ENCODE data around the gene CAMTA1. TPM values are rescaled to one million over a fixed set of nuclear protein-coding genes. Genes with fewer than 3 reads are reported as not detected.

The CAMTA1 gene
- polyA plus RNA-seq, 1 donor from 2014 or later, result 162 TPM

GRCh38 chr1:7584643-7585042, 799.4 kb downstream of the CAMTA1 start:
- no peaks in the 10 kb centered on the region for H3K9me2 ChIP-seq (ENCODE audit: insufficient read depth, low read length)
- TF ChIP-seq EZH2 (IDR thresholded peaks at IDR 0.05; ENCODE audit: borderline replicate concordance, insufficient read depth, low read length, poor library complexity, severe bottlenecking), result no peak
- TF ChIP-seq REST (IDR thresholded peaks at IDR 0.05; ENCODE audit: borderline replicate concordance), result no peak
- no peak for TF ChIP-seq RAD21 (conservative IDR thresholded peaks at IDR 0.05)
- no peak for TF ChIP-seq EP300 (conservative IDR thresholded peaks at IDR 0.05; ENCODE audit: poor library complexity, severe bottlenecking)
- TF ChIP-seq SMC3 (conservative IDR thresholded peaks at IDR 0.05; ENCODE audit: poor library complexity), result no peak
- TF ChIP-seq CTCF (IDR thresholded peaks at IDR 0.05; ENCODE audit: poor library complexity, severe bottlenecking), result no peak
- no peak for TF ChIP-seq MXI1 (conservative IDR thresholded peaks at IDR 0.05; ENCODE audit: poor library complexity, severe bottlenecking)
- TF ChIP-seq TAF1 (IDR thresholded peaks at IDR 0.05; ENCODE audit: low read depth), result no peak
- TF ChIP-seq POLR2AphosphoS5 (IDR thresholded peaks at IDR 0.05), result no peak
- no peaks in the 10 kb centered on the region for H4K20me1 ChIP-seq (ENCODE audit: insufficient read depth)
- no peaks in the 10 kb centered on the region for H3K36me3 ChIP-seq (ENCODE audit: insufficient read depth, low read length)
- no peak overlapping the region for H3K4me2 ChIP-seq (ENCODE audit: low read length)
- H3K79me2 ChIP-seq (replicated peaks; ENCODE audit: insufficient read depth, low read length), result no peaks in the 10 kb centered on the region
- H3K9me3 ChIP-seq (ENCODE audit: low read length), result no peaks in the 10 kb centered on the region
- H3K27me3 ChIP-seq (ENCODE audit: insufficient read depth, low read depth, low read length), result no peaks in the 10 kb centered on the region
- no peak overlapping the region for H2AFZ ChIP-seq (ENCODE audit: low read depth, low read length)
- H3K4me3 ChIP-seq (ENCODE audit: low read length), result no peak overlapping the region
- no peak overlapping the region for H3K27ac ChIP-seq (ENCODE audit: low read length)
- no peak overlapping the region for H3K9ac ChIP-seq (ENCODE audit: low read length)
- no peaks in the 10 kb centered on the region for H3F3A ChIP-seq (ENCODE audit: insufficient read depth, low read length, poor library complexity, severe bottlenecking)

GRCh38 chr1:7585216-7585907, 800.1 kb downstream of the CAMTA1 start:
- H3K4me3 ChIP-seq (ENCODE audit: low read length), result no peak overlapping the region
- no peak overlapping the region for H3K9ac ChIP-seq (ENCODE audit: low read length)
- no peaks in the 10 kb centered on the region for H3K27me3 ChIP-seq (ENCODE audit: insufficient read depth, low read depth, low read length)
- H3K36me3 ChIP-seq (ENCODE audit: insufficient read depth, low read length), result no peaks in the 10 kb centered on the region
- H3K9me3 ChIP-seq (ENCODE audit: low read length), result no peaks in the 10 kb centered on the region
- no peak overlapping the region for H3K4me2 ChIP-seq (ENCODE audit: low read length)
- H3K9me2 ChIP-seq (ENCODE audit: insufficient read depth, low read length), result no peaks in the 10 kb centered on the region
- H2AFZ ChIP-seq (ENCODE audit: low read depth, low read length), result no peak overlapping the region
- H3K79me2 ChIP-seq (replicated peaks; ENCODE audit: insufficient read depth, low read length), result no peaks in the 10 kb centered on the region
- no peaks in the 10 kb centered on the region for H4K20me1 ChIP-seq (ENCODE audit: insufficient read depth)
- no peaks in the 10 kb centered on the region for H3F3A ChIP-seq (ENCODE audit: insufficient read depth, low read length, poor library complexity, severe bottlenecking)
- no peak overlapping the region for H3K27ac ChIP-seq (ENCODE audit: low read length)
- TF ChIP-seq CTCF (IDR thresholded peaks at IDR 0.05; ENCODE audit: poor library complexity, severe bottlenecking), result no peak
- no peak for TF ChIP-seq REST (IDR thresholded peaks at IDR 0.05; ENCODE audit: borderline replicate concordance)

All from neural cell (in vitro differentiated cells).